ENCODE results near the gene ZDHHC13. TPM values are rescaled to one million over a fixed set of nuclear protein-coding genes. Genes with fewer than 3 reads are reported as not detected.

ZDHHC13 gene
- total and polyA plus RNA-seq, 2 of the 4 experiments (the other 2 are of a cell fraction) = 7.2 to 15.1 TPM

DNA sequence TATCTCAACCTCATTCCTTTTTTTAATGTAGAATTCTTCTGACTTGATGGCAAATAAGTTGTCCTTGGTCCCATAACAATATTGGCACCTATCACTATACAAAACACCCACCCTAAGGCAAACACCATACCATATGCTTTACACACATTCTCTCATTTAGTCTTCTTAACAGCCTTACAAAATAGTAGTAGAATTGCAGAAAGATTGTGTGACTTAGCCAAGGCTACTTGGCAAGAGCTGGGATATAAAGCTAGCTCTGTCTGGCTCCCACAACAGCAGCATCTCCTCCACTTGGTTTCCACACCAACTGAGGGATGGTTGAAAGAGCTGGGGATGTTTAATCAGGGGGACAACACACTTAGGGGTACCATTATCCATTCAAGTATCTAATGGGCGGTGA, 9.8 kb upstream of the ZDHHC13 start:
- Histone ChIP-seq H2BK120ac (ENCODE audit: low read depth, low read length) (no peak overlapping the region), H3K79me1 (ENCODE audit: low read depth in 1 of 2, low read length in 2 of 2) (no peaks in the 10 kb centered on the region), H3K14ac (replicated peaks; ENCODE audit: low read depth, low read length) (no peak overlapping the region), H4K20me1 (ENCODE audit: insufficient read depth, low read length) (no peaks in the 10 kb centered on the region), H3K27ac (ENCODE audit: insufficient read depth, low read length) (no peak overlapping the region), H3K27me3 (ENCODE audit: control insufficient read depth, insufficient read depth, low read length) (peaks cover 31% of the 10 kb centered on the region), H3K4me3 (ENCODE audit: insufficient read depth, low read depth, low read length) (no peak overlapping the region), H3K9ac (ENCODE audit: low read depth, low read length) (no peak overlapping the region), H3K36me3 (ENCODE audit: control insufficient read depth, insufficient read depth, low read length) (no peaks in the 10 kb centered on the region), H2AK5ac (ENCODE audit: low read depth, low read length) (no peak overlapping the region), H4K5ac (ENCODE audit: low read depth, low read length) (no peak overlapping the region), H3K4me1 (ENCODE audit: control insufficient read depth, insufficient read depth, low read length) (no peaks in the 10 kb centered on the region), H2BK15ac (ENCODE audit: low read depth, low read length) (no peak overlapping the region), H3K23ac (ENCODE audit: low read depth, low read length) (no peak overlapping the region), H2BK20ac (ENCODE audit: low read depth, low read length) (no peak overlapping the region), H2BK5ac (ENCODE audit: low read depth, low read length, poor library complexity, severe bottlenecking) (no peak overlapping the region), H3K4ac (ENCODE audit: low read depth, low read length) (no peak overlapping the region), H4K8ac (ENCODE audit: low read depth in 2 of 2, low read length in 2 of 2) (no peak overlapping the region), H3K56ac (ENCODE audit: extremely low read depth, insufficient read depth, low read length) (no peak overlapping the region), H3K4me2 (ENCODE audit: low read depth, low read length) (no peak overlapping the region), H3K9me1 (ENCODE audit: insufficient read depth, low read length) (no peaks in the 10 kb centered on the region), H2AFZ (replicated peaks; ENCODE audit: low read length, poor library complexity) (no peak overlapping the region), H4K91ac (ENCODE audit: insufficient read depth, low read depth, low read length) (no peak overlapping the region), H3K18ac (ENCODE audit: low read depth, low read length) (no peak overlapping the region), H2AK9ac (replicated peaks; ENCODE audit: low read depth, low read length, poor library complexity) (no peak overlapping the region), H3K9me3 (ENCODE audit: control insufficient read depth, insufficient read depth, low read length) (no peaks in the 10 kb centered on the region)
- in situ Hi-C loops (cut with MboI; ENCODE audit: low sequenced_read_pairs) (no loop called here), dilution Hi-C loops (cut with HindIII; ENCODE audit: low sequenced_read_pairs, unreplicated experiment) (no loop called here), intact Hi-C loops (cut with micrococcal nuclease) (no loop called here)
- TF ChIP-seq CEBPB (IDR thresholded peaks at IDR 0.05; ENCODE audit: low read depth, low read length) (no peak), RAD21 (IDR thresholded peaks at IDR 0.05; ENCODE audit: low read length) (no peak), MAZ (IDR thresholded peaks at IDR 0.05; ENCODE audit: borderline replicate concordance, low read depth, low read length) (no peak), RCOR1 (IDR thresholded peaks at IDR 0.05; ENCODE audit: insufficient replicate concordance, low read length) (no peak), NFE2L2 (IDR thresholded peaks at IDR 0.05; ENCODE audit: low read depth, low read length) (no peak), POLR2A (IDR thresholded peaks at IDR 0.05; ENCODE audit: low read depth, low read length) (no peak), MAFK (IDR thresholded peaks at IDR 0.05; ENCODE audit: low read depth, low read length) (no peak), BHLHE40 (IDR thresholded peaks at IDR 0.05; ENCODE audit: low read depth, low read length) (no peak), CHD1 (IDR thresholded peaks at IDR 0.05; ENCODE audit: low read depth, low read length) (no peak), FOS (IDR thresholded peaks at IDR 0.05; ENCODE audit: low read depth, low read length) (no peak), MXI1 (IDR thresholded peaks at IDR 0.05; ENCODE audit: borderline replicate concordance, low read depth, low read length) (no peak), RFX5 (IDR thresholded peaks at IDR 0.05; ENCODE audit: low read depth, low read length) (no peak), SMC3 (IDR thresholded peaks at IDR 0.05; ENCODE audit: low read depth, low read length) (no peak)
- TF ChIP-seq, protein P1, sequence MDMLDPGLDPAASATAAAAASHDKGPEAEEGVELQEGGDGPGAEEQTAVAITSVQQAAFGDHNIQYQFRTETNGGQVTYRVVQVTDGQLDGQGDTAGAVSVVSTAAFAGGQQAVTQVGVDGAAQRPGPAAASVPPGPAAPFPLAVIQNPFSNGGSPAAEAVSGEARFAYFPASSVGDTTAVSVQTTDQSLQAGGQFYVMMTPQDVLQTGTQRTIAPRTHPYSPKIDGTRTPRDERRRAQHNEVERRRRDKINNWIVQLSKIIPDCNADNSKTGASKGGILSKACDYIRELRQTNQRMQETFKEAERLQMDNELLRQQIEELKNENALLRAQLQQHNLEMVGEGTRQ (IDR thresholded peaks at IDR 0.05; ENCODE audit: low read depth, low read length) = no peak
- TF ChIP-seq, protein P2, sequence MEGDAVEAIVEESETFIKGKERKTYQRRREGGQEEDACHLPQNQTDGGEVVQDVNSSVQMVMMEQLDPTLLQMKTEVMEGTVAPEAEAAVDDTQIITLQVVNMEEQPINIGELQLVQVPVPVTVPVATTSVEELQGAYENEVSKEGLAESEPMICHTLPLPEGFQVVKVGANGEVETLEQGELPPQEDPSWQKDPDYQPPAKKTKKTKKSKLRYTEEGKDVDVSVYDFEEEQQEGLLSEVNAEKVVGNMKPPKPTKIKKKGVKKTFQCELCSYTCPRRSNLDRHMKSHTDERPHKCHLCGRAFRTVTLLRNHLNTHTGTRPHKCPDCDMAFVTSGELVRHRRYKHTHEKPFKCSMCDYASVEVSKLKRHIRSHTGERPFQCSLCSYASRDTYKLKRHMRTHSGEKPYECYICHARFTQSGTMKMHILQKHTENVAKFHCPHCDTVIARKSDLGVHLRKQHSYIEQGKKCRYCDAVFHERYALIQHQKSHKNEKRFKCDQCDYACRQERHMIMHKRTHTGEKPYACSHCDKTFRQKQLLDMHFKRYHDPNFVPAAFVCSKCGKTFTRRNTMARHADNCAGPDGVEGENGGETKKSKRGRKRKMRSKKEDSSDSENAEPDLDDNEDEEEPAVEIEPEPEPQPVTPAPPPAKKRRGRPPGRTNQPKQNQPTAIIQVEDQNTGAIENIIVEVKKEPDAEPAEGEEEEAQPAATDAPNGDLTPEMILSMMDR (conservative IDR thresholded peaks at IDR 0.05; ENCODE audit: low read depth, low read length) = no peak
- TF ChIP-seq, protein P3, sequence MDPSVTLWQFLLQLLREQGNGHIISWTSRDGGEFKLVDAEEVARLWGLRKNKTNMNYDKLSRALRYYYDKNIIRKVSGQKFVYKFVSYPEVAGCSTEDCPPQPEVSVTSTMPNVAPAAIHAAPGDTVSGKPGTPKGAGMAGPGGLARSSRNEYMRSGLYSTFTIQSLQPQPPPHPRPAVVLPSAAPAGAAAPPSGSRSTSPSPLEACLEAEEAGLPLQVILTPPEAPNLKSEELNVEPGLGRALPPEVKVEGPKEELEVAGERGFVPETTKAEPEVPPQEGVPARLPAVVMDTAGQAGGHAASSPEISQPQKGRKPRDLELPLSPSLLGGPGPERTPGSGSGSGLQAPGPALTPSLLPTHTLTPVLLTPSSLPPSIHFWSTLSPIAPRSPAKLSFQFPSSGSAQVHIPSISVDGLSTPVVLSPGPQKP (IDR thresholded peaks at IDR 0.05; ENCODE audit: borderline replicate concordance, low read depth, low read length) = no peak
- ChIA-PET POLR2A (ENCODE audit: unreplicated experiment) (no interaction called here), CTCF (no interaction called here)
- ATAC-seq (ENCODE audit: low read depth) (no peak), DNase-seq (no peak)
- no TSS peak for BruUV-seq (replicated peaks)
- no CpG with 5 or more reads among the region's 1 CpG for WGBS, 2 experiments (ENCODE audit: extremely low coverage in 2 of 2, insufficient read length in 1 of 2)
